Tibial artery (tissue), 4 donors: ENCODE data around the gene NUDT1.

Experiments used
- DNase-seq, 2 donors: peaks; one replicate each; pipeline ENCODE4 v3.0.0-alpha.2; 2019
- H3K27ac ChIP-seq, 2 donors: fragments of 200-600 bp; sonication (generic) in 1 of 2; 1 replicate in 1 of 2; 2 replicates in 1 of 2; pipeline ENCODE4 v1.5.1; 2018 to 2019; ENCODE audit warnings: mild to moderate bottlenecking in 1 of 2
- H3K27me3 ChIP-seq, 2 donors: fragments of 200-600 bp; sonication (generic) in 1 of 2; one replicate each; pipeline versions ENCODE4 v1.5.1 to v1.6.0; 2016 to 2019
- H3K36me3 ChIP-seq, 3 donors: fragments of 200-600 bp; sonication (generic) in 2 of 3; one replicate each; pipeline ENCODE4 v1.5.1; 2016 to 2019; ENCODE audit warnings: mild to moderate bottlenecking in 2 of 3
- H3K4me1 ChIP-seq, 4 donors: fragments of 200-600 bp; sonication (generic) in 2 of 4; 1 replicate in 3 of 4; 2 replicates in 1 of 4; pipeline ENCODE4 v1.5.1; 2016 to 2019
- H3K4me3 ChIP-seq, 2 donors: fragments of 200-600 bp; sonication (generic) in 1 of 2; 1 replicate in 1 of 2; 2 replicates in 1 of 2; pipeline ENCODE4 v1.5.1; 2018 to 2019; ENCODE audit warnings: mild to moderate bottlenecking in 2 of 2
- H3K9me3 ChIP-seq, 3 donors: fragments of 200-600 bp; sonication (generic) in 1 of 3; one replicate each; pipeline ENCODE4 v1.5.1; 2016 to 2019
- intact Hi-C: fragments of 100-400 bp; cut with DNase I; formaldehyde crosslinking; loops from one replicate; pipeline ENCODE4 v1.15.0; 2023; ENCODE audit warnings: low total_unique reads
- TF ChIP-seq, protein P1 (sequence below), 2 experiments: fragments of 200-600 bp in 1 of 2; fragments of 450-650 bp in 1 of 2; IDR thresholded peaks; one replicate each; pipeline ENCODE4 v1.5.1; 2017 to 2019; ENCODE audit warnings: antibody characterized with exemption in 2 of 2, mild to moderate bottlenecking in 1 of 2, moderate library complexity in 1 of 2

Gene NUDT1

GRCh38 chr7:2217716-2218443, 24.1 kb upstream of the NUDT1 start:
- no peaks in the 10 kb centered on the region for H3K9me3 ChIP-seq
- DNase-seq = no peak
- no peaks in the 10 kb centered on the region for H3K27me3 ChIP-seq
- TF ChIP-seq, protein P1, sequence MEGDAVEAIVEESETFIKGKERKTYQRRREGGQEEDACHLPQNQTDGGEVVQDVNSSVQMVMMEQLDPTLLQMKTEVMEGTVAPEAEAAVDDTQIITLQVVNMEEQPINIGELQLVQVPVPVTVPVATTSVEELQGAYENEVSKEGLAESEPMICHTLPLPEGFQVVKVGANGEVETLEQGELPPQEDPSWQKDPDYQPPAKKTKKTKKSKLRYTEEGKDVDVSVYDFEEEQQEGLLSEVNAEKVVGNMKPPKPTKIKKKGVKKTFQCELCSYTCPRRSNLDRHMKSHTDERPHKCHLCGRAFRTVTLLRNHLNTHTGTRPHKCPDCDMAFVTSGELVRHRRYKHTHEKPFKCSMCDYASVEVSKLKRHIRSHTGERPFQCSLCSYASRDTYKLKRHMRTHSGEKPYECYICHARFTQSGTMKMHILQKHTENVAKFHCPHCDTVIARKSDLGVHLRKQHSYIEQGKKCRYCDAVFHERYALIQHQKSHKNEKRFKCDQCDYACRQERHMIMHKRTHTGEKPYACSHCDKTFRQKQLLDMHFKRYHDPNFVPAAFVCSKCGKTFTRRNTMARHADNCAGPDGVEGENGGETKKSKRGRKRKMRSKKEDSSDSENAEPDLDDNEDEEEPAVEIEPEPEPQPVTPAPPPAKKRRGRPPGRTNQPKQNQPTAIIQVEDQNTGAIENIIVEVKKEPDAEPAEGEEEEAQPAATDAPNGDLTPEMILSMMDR (IDR thresholded peaks at IDR 0.05) = no peak
- H3K36me3 ChIP-seq = peaks cover 43 to 99% (median 86%) of the 10 kb centered on the region in 3 donors
- H3K4me3 ChIP-seq = no peak overlapping the region
- no peak overlapping the region for H3K27ac ChIP-seq
- intact Hi-C loops = no loop called here
- no peaks in the 10 kb centered on the region for H3K4me1 ChIP-seq

- Histone ChIP-seq H3K4me3 (no peak overlapping the region), H3K4me1 (no peaks in the 10 kb centered on the region), H3K27ac (no peak overlapping the region), H3K36me3 (peaks cover 38 to 99% (median 85%) of the 10 kb centered on the region in 3 donors), H3K27me3 (no peaks in the 10 kb centered on the region), H3K9me3 (no peaks in the 10 kb centered on the region)
- TF ChIP-seq, protein P1 (IDR thresholded peaks at IDR 0.05) = no peak
- intact Hi-C loops = no loop called here
- no peak for DNase-seq
These were observed 23.6 kb upstream of the NUDT1 start for GRCh38 chr7:2218444-2218785.

- no peaks in the 10 kb centered on the region for H3K27me3 ChIP-seq
- DNase-seq = no peak
- no peaks in the 10 kb centered on the region for H3K4me1 ChIP-seq
- intact Hi-C loops = no loop called here
- H3K9me3 ChIP-seq = no peaks in the 10 kb centered on the region
- no peak overlapping the region for H3K27ac ChIP-seq
- TF ChIP-seq, protein P1 (IDR thresholded peaks at IDR 0.05) = no peak
- peaks cover 34 to 99% (median 80%) of the 10 kb centered on the region in 3 donors for H3K36me3 ChIP-seq
- no peak overlapping the region for H3K4me3 ChIP-seq
These were observed 22.9 kb upstream of the NUDT1 start for GRCh38 chr7:2219136-2219535.

GRCh38 chr7:2219606-2220005, 22.4 kb upstream of the NUDT1 start:
- Histone ChIP-seq H3K27ac (no peak overlapping the region), H3K9me3 (no peaks in the 10 kb centered on the region), H3K36me3 (peaks cover 30 to 99% (median 75%) of the 10 kb centered on the region in 3 donors), H3K27me3 (no peaks in the 10 kb centered on the region), H3K4me3 (no peak overlapping the region), H3K4me1 (no peaks in the 10 kb centered on the region)
- DNase-seq = no peak
- TF ChIP-seq, protein P1 (IDR thresholded peaks at IDR 0.05) = no peak
- intact Hi-C loops = no loop called here

GRCh38 chr7:2220030-2220429, 22.0 kb upstream of the NUDT1 start:
- Histone ChIP-seq H3K4me1 (no peaks in the 10 kb centered on the region), H3K27ac (no peak overlapping the region), H3K36me3 (peaks cover 25 to 99% (median 74%) of the 10 kb centered on the region in 3 donors), H3K27me3 (no peaks in the 10 kb centered on the region), H3K4me3 (no peak overlapping the region), H3K9me3 (no peaks in the 10 kb centered on the region)
- TF ChIP-seq, protein P1 (IDR thresholded peaks at IDR 0.05) = no peak
- intact Hi-C loops = no loop called here
- DNase-seq = no peak
